Ovary (tissue), 9 donors: Measurements from ENCODE around the gene ZNF689. TPM values are rescaled to one million over a fixed set of nuclear protein-coding genes. Genes with fewer than 3 reads are reported as not detected.

Source experiments
- DNase-seq, 5 donors: peaks; one replicate each; pipeline ENCODE4 v3.0.0-alpha.2; 2019 to 2020
- H3K27ac ChIP-seq, 2 donors: fragments of 200-600 bp; one replicate each; pipeline versions ENCODE4 v1.5.1 to v1.8.0; 2019 to 2022
- H3K27me3 ChIP-seq: fragments of 200-600 bp; one replicate; pipeline ENCODE4 v1.8.0; 2022
- H3K36me3 ChIP-seq: fragments of 200-600 bp; sonication (generic); one replicate; pipeline ENCODE4 v1.5.1; 2019
- H3K4me1 ChIP-seq: one replicate; pipeline ENCODE4 v1.8.1; 2013; ENCODE audit warnings: mild to moderate bottlenecking, moderate library complexity; ENCODE audit not compliant: insufficient read depth
- H3K4me3 ChIP-seq: fragments of 200-600 bp; sonication (generic); one replicate; pipeline ENCODE4 v1.5.1; 2017
- H3K9me3 ChIP-seq, 2 donors: fragments of 200-600 bp in 1 of 2; sonication (generic) in 1 of 2; one replicate each; pipeline versions ENCODE4 v1.5.1 to v1.8.1; 2013 to 2019; ENCODE audit warnings: mild to moderate bottlenecking in 1 of 2, moderate library complexity in 1 of 2
- CTCF ChIP-seq, 3 donors: fragments of 450-650 bp in 2 of 3; fragments of 200-600 bp in 1 of 3; IDR thresholded peaks; one replicate each; pipeline versions ENCODE4 v1.5.1 to v1.8.0; 2016 to 2022; ENCODE audit warnings: antibody characterized with exemption in 3 of 3, mild to moderate bottlenecking in 1 of 3
- EP300 ChIP-seq: sonication (generic); formaldehyde crosslinking; IDR thresholded peaks from one replicate; pipeline ENCODE4 v1.6.1; 2017; ENCODE audit warnings: antibody characterized with exemption
- POLR2A ChIP-seq: fragments of 450-650 bp; IDR thresholded peaks from one replicate; pipeline ENCODE4 v1.6.1; 2017; ENCODE audit warnings: antibody characterized with exemption, mild to moderate bottlenecking, moderate library complexity
- WGBS, 3 donors: extraction: QIAGEN DNeasy Blood & Tissue Kit in 1 of 3; methylation state at CpG; one replicate each; pipeline versions ENCODE4 v1.1.5 to v1.1.7; 2013 to 2017; 5-methylcytosine and 5-hydroxymethylcytosine counted together
- intact Hi-C, 4 donors: fragments of 100-400 bp; cut with DNase I; formaldehyde crosslinking; loops; one replicate each; pipeline versions ENCODE4 v1.11.0 to v1.15.1; 2022 to 2023
- polyA plus RNA-seq, 2 donors: library from polyadenylated mRNA; stranded (reverse); fragments of 200-250 nt in 1 of 2; fragments of 350-450 nt in 1 of 2; fragmentation: Illumina TruSeq in 1 of 2; extraction: RNeasy Lipid Tissue Mini Kit (QIAGEN cat#74804) in 1 of 2; gene quantifications; one replicate each; pipeline ENCODE4 v1.2.3, GENCODE V29; 2013 to 2014
- total RNA-seq, 7 donors: library from RNA; depleted of rRNA in 2 of 7; stranded (reverse); fragments of >200 nt in 2 of 7; fragmentation: NEBNext Ultra II Directional in 3 of 7; extraction: Animal tissue kit (Norgen Biotek cat#: 25700) in 3 of 7; gene quantifications; one replicate each; pipeline versions ENCODE4 v1.1.0 to v1.2.4, GENCODE V29; 2016 to 2023
- donor health status: DM: no; HTN: no; CAD: no; lungs with moderate emphysema.
- donor health status: DM: no; HTN: no; CAD: no.
- donor health status: Bipolar disorder and iron deficiency.
- donor health status: DM: yes; HTN: yes; CAD: no.
- donor health status: DM: no; HTN: no; CAD: no.
- donor health status: DM: yes; HTN: yes; CAD: no.

ZNF689 gene
- total and polyA plus RNA-seq, 9 donors, result 6.2 to 13.2 (median 10.2) TPM

- no peaks in the 10 kb centered on the region for H3K27me3 ChIP-seq
- peak; percentile 52 to 71 (median 62) for DNase-seq
- TF ChIP-seq POLR2A (no peak), EP300 (no peak), CTCF (IDR thresholded peaks at IDR 0.05) (no peak)
- H3K4me3 ChIP-seq, result peak overlapping the region; percentile 49
- H3K36me3 ChIP-seq, result no peaks in the 10 kb centered on the region
- H3K27ac ChIP-seq, result peak overlapping the region; percentile 22 to 50
- intact Hi-C loops, result no loop called here
- H3K9me3 ChIP-seq, result no peaks in the 10 kb centered on the region
- no peaks in the 10 kb centered on the region for H3K4me1 ChIP-seq
- WGBS, 3 donors, result 8 to 21% (median 13%) methylated on average over 46 of the region's 46 CpGs
These were observed 48.9 kb downstream of the ZNF689 start for GRCh38 chr16:30561089-30561816.

- Histone ChIP-seq H3K4me1 (no peaks in the 10 kb centered on the region), H3K27me3 (no peaks in the 10 kb centered on the region), H3K27ac (no peak overlapping the region), H3K9me3 (no peaks in the 10 kb centered on the region), H3K36me3 (no peaks in the 10 kb centered on the region), H3K4me3 (no peak overlapping the region)
- intact Hi-C loops, result loop anchor here in 1 of 4 donors (10.0 kb wide), 1 partner anchor 135 kb away; no protein-coding TSS in a partner anchor
- DNase-seq, result no peak
- TF ChIP-seq EP300 (no peak), CTCF (IDR thresholded peaks at IDR 0.05) (no peak), POLR2A (no peak)
- WGBS, 3 donors, result 95 to 98% (median 96%) methylated on average over 6 of the region's 6 CpGs
These were observed 50.5 kb downstream of the ZNF689 start for GRCh38 chr16:30559690-30560089.

- peak overlapping the region in 1 of 2 donors; percentile 93 for H3K27ac ChIP-seq
- H3K36me3 ChIP-seq, result no peaks in the 10 kb centered on the region
- H3K27me3 ChIP-seq, result no peaks in the 10 kb centered on the region
- no peaks in the 10 kb centered on the region for H3K9me3 ChIP-seq
- no peak for TF ChIP-seq POLR2A
- no peak for TF ChIP-seq EP300
- TF ChIP-seq CTCF (IDR thresholded peaks at IDR 0.05), result no peak
- WGBS, 3 donors, result 71 to 78% (median 72%) methylated on average over 21 of the region's 21 CpGs
- H3K4me1 ChIP-seq, result no peaks in the 10 kb centered on the region
- DNase-seq, result peak in 1 of 5 donors; percentile 56
- intact Hi-C loops, result loop anchor here in 1 of 4 donors (10.0 kb wide), 1 partner anchor 134 kb away; no protein-coding TSS in a partner anchor
- H3K4me3 ChIP-seq, result peak overlapping the region; percentile 13
These were observed 51.3 kb downstream of the ZNF689 start for GRCh38 chr16:30558789-30559377.

GRCh38 chr16:30557957-30558788, 52.0 kb downstream of the ZNF689 start, which contains the start of gene ZNF764:
Gene ZNF764, minus strand, starts transcription at chr16:30558374. Its CDS starts 192 bp downstream, at chr16:30558182.
- H3K27me3 ChIP-seq, result no peaks in the 10 kb centered on the region
- DNase-seq, result peak; percentile 97 to 99 (median 98)
- H3K4me3 ChIP-seq, result peak within 1 kb of the TSS; percentile 80
- peak within 1 kb of the TSS; percentile 85 to 93 for H3K27ac ChIP-seq
- WGBS, 3 donors, result 0 to 1% (median 0%) methylated on average over 53 to 74 of the region's 74 CpGs
- H3K9me3 ChIP-seq, result no peaks in the 10 kb centered on the region
- no peaks in the 10 kb centered on the region for H3K36me3 ChIP-seq
- intact Hi-C loops, result loop anchor here in 1 of 4 donors (10.0 kb wide), 1 partner anchor 133 kb away; no protein-coding TSS in a partner anchor
- TF ChIP-seq EP300 (no peak), CTCF (IDR thresholded peaks at IDR 0.05) (no peak), POLR2A (peak; percentile 32)
- H3K4me1 ChIP-seq, result no peaks in the 10 kb centered on the region
